Hepatocyte (in vitro differentiated cells): ENCODE results near the gene RNASEH2A. TPM values are rescaled to one million over a fixed set of nuclear protein-coding genes. Genes with fewer than 3 reads are reported as not detected.
A peak's percentile ranks its signal among the peaks of the same experiment; 100 is the strongest.

Experiments used
- DNase-seq: peaks from one replicate; pipeline ENCODE4 v3.0.0-alpha.2; 2016; ENCODE audit warnings: low spot score
- H2AFZ ChIP-seq: fragments of 200-600 bp; sonication (generic); 2 replicates; pipeline ENCODE4 v1.6.0; 2016; ENCODE audit warnings: antibody characterized with exemption, mild to moderate bottlenecking
- H3K27ac ChIP-seq: fragments of 200-600 bp; sonication (generic); 2 replicates; pipeline ENCODE4 v1.5.1; 2016; ENCODE audit warnings: mild to moderate bottlenecking
- H3K27me3 ChIP-seq: fragments of 200-600 bp; sonication (generic); 2 replicates; pipeline ENCODE4 v1.6.1; 2016
- H3K36me3 ChIP-seq: fragments of 200-600 bp; sonication (generic); replicated peaks from 2 replicates; pipeline ENCODE4 v1.5.1; 2016; ENCODE audit warnings: low read depth; ENCODE audit not compliant: insufficient read depth
- H3K4me1 ChIP-seq: fragments of 200-600 bp; sonication (generic); 2 replicates; pipeline ENCODE4 v1.5.1; 2016; ENCODE audit warnings: mild to moderate bottlenecking, moderate library complexity; ENCODE audit not compliant: insufficient read depth
- H3K4me2 ChIP-seq: fragments of 200-600 bp; sonication (generic); 2 replicates; pipeline ENCODE4 v1.6.0; 2016
- H3K4me3 ChIP-seq: fragments of 200-600 bp; sonication (generic); 2 replicates; pipeline ENCODE4 v1.5.1; 2016; ENCODE audit warnings: mild to moderate bottlenecking
- H3K79me2 ChIP-seq: fragments of 200-600 bp; sonication (generic); 2 replicates; pipeline ENCODE4 v1.6.0; 2017; ENCODE audit warnings: mild to moderate bottlenecking
- H3K9me2 ChIP-seq: fragments of 200-600 bp; sonication (generic); replicated peaks from 2 replicates; pipeline ENCODE4 v1.6.0; 2017; ENCODE audit warnings: mild to moderate bottlenecking; ENCODE audit not compliant: insufficient read depth
- H3K9me3 ChIP-seq: fragments of 200-600 bp; sonication (generic); 2 replicates; pipeline ENCODE4 v1.5.1; 2016; ENCODE audit warnings: low read depth, mild to moderate bottlenecking
- H4K20me1 ChIP-seq: fragments of 200-600 bp; sonication (generic); 2 replicates; pipeline ENCODE4 v1.6.0; 2016; ENCODE audit warnings: mild to moderate bottlenecking; ENCODE audit not compliant: insufficient read depth, poor library complexity, severe bottlenecking
- EZH2 ChIP-seq: fragments of 200-600 bp; sonication (generic); IDR thresholded peaks from 2 replicates; pipeline ENCODE4 v1.6.1; 2016; ENCODE audit warnings: antibody characterized with exemption, mild to moderate bottlenecking, borderline replicate concordance
- EZH2phosphoT487 ChIP-seq: fragments of 200-600 bp; sonication (generic); IDR thresholded peaks from one replicate; pipeline ENCODE4 v1.6.1; 2018; ENCODE audit warnings: antibody characterized with exemption, mild to moderate bottlenecking, low read depth, moderate library complexity; ENCODE audit not compliant: unreplicated experiment, severe bottlenecking
- WGBS: methylation state at CpG from one replicate; pipeline ENCODE4 v1.1.6; 2016; ENCODE audit warnings: low lambda C conversion rate; ENCODE audit errors: missing lambda C conversion rate; 5-methylcytosine and 5-hydroxymethylcytosine counted together
- polyA plus RNA-seq: library from polyadenylated mRNA; unstranded; fragments of >200 nt; fragmentation: Nextera tagmentation; extraction: Ambion mirVana; gene quantifications from 2 replicates; pipeline ENCODE4 v1.2.1, GENCODE V29; 2016
- total RNA-seq: library from RNA; depleted of rRNA; stranded (reverse); fragments of >200 nt; gene quantifications from 2 replicates; pipeline ENCODE4 v1.2.3, GENCODE V29; 2014
- TF ChIP-seq, protein P1 (sequence below): fragments of 200-600 bp; sonication (generic); IDR thresholded peaks from 2 replicates; pipeline ENCODE4 v1.5.1; 2016; ENCODE audit warnings: antibody characterized with exemption, mild to moderate bottlenecking; ENCODE audit not compliant: poor library complexity

RNASEH2A gene
- total and polyA plus RNA-seq, 2 experiments from 2014 or later, result 9.3 to 25.7 TPM

DNA sequence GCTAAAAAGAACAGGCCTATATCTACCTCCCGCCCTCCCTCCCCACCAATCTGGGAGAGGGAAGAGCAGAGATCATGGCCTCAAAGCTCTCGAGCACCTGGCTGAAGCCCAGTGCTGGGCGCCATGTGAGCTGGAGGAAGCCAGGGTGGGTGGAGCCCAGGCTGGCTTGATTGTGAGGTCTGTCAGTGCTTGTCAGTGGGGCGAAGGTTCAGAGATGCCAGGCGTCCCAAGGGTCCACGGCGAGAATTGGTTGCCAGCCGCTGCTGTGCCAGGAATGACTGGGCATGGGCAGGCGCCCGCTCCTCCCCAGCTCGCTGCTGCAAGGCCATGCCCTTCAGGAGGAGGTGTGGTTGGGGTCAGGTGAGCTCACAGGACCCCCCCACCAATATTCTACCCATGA, 43.3 kb upstream of the RNASEH2A start:
- no peaks in the 10 kb centered on the region for H3K79me2 ChIP-seq
- H3K4me2 ChIP-seq, result no peak overlapping the region
- H3K27me3 ChIP-seq, result no peaks in the 10 kb centered on the region
- 97% methylated on average over 10 of the region's 11 CpGs for WGBS
- no peak overlapping the region for H2AFZ ChIP-seq
- H3K4me3 ChIP-seq, result no peak overlapping the region
- H3K36me3 ChIP-seq, result no peaks in the 10 kb centered on the region
- no peak for DNase-seq
- no peaks in the 10 kb centered on the region for H3K9me2 ChIP-seq
- H3K4me1 ChIP-seq, result no peaks in the 10 kb centered on the region
- H4K20me1 ChIP-seq, result no peaks in the 10 kb centered on the region
- H3K27ac ChIP-seq, result no peak overlapping the region
- H3K9me3 ChIP-seq, result no peaks in the 10 kb centered on the region
- TF ChIP-seq EZH2phosphoT487 (no peak), EZH2 (no peak)
- TF ChIP-seq, protein P1, sequence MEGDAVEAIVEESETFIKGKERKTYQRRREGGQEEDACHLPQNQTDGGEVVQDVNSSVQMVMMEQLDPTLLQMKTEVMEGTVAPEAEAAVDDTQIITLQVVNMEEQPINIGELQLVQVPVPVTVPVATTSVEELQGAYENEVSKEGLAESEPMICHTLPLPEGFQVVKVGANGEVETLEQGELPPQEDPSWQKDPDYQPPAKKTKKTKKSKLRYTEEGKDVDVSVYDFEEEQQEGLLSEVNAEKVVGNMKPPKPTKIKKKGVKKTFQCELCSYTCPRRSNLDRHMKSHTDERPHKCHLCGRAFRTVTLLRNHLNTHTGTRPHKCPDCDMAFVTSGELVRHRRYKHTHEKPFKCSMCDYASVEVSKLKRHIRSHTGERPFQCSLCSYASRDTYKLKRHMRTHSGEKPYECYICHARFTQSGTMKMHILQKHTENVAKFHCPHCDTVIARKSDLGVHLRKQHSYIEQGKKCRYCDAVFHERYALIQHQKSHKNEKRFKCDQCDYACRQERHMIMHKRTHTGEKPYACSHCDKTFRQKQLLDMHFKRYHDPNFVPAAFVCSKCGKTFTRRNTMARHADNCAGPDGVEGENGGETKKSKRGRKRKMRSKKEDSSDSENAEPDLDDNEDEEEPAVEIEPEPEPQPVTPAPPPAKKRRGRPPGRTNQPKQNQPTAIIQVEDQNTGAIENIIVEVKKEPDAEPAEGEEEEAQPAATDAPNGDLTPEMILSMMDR, result no peak

DNA sequence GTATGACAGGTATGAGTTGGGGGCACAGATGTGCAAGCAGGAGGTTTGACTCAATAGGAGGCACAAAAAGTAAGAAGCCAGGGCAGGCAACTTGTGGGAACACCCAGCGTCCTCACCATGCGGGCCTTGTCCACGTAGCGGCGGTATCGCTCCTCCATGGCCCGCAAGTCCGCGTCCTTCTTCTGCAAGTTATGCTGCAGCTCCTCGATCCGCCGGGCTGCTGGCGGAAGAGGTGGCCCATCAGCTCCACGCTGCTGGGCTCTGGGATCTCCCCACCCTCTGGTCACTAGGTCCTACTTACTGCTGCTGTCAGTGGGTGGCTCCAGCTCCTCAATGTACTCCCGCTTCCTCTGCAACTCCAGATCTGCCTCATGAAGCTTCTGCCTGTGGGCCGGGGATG, 41.7 kb upstream of the RNASEH2A start:
- no peak overlapping the region for H3K4me2 ChIP-seq
- no peaks in the 10 kb centered on the region for H3K79me2 ChIP-seq
- no peaks in the 10 kb centered on the region for H3K27me3 ChIP-seq
- TF ChIP-seq EZH2, result no peak
- DNase-seq, result no peak
- H3K9me2 ChIP-seq, result no peaks in the 10 kb centered on the region
- no peaks in the 10 kb centered on the region for H4K20me1 ChIP-seq
- no peak overlapping the region for H3K4me3 ChIP-seq
- H3K36me3 ChIP-seq, result no peaks in the 10 kb centered on the region
- 95% methylated on average over 16 of the region's 16 CpGs for WGBS
- H3K4me1 ChIP-seq, result no peaks in the 10 kb centered on the region
- H2AFZ ChIP-seq, result no peak overlapping the region
- no peak overlapping the region for H3K27ac ChIP-seq
- H3K9me3 ChIP-seq, result no peaks in the 10 kb centered on the region

DNA sequence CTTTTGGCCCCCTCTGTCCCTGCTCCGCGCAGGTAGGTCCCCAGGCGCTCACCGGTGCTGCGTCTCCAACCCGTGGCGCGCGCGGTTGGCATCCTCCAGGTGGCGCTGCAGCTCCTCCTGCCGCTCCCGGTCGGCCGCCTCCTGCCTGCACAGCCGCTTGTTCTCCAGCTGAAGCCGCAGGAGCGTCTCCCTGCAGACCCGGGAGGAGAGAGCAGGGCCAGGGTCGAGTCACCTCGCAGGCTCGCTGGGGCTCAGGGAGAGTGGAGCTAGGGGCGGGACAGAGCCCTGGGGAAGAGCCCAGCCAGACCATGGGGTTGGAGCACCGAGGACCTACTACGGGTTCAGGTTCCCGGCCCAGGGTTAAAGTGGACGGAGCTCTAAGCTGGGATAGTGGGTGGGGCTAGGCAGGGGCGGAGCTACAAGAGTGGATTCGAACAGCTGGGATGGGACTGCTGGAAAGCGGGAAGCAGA, 40.3 kb upstream of the RNASEH2A start:
- Histone ChIP-seq H3K27ac (no peak overlapping the region), H3K27me3 (no peaks in the 10 kb centered on the region), H3K4me1 (no peaks in the 10 kb centered on the region), H3K9me3 (no peaks in the 10 kb centered on the region), H3K79me2 (no peaks in the 10 kb centered on the region), H3K36me3 (no peaks in the 10 kb centered on the region), H3K9me2 (no peaks in the 10 kb centered on the region), H3K4me2 (peak overlapping the region; percentile 86), H4K20me1 (no peaks in the 10 kb centered on the region), H2AFZ (no peak overlapping the region), H3K4me3 (no peak overlapping the region)
- 27% methylated on average over 29 of the region's 30 CpGs for WGBS
- no peak for TF ChIP-seq EZH2phosphoT487
- TF ChIP-seq, protein P1, result peak; percentile 63
- no peak for TF ChIP-seq EZH2
- DNase-seq, result peak; percentile 85

DNA sequence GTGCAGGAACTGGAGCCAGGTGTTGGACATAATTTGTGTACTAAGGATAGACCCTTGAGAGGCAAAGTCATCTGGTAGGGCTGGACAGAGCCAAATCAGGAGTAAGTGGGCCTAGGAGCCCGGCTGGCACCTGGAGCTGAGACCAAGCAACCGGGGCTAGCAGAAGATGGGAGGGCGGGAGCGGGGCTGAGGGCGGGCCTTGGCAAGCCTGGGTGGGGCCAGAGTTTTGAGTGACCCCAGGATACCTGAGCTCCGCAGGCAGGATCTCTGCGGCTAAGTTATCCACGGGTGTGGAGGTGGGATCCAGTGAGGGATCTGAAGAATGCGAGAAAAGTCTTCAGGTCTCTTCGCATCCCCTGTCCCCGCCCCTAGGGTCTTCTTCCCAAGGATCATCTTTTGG, 39.2 kb upstream of the RNASEH2A start:
- no peaks in the 10 kb centered on the region for H3K9me3 ChIP-seq
- no peak overlapping the region for H3K4me2 ChIP-seq
- no peaks in the 10 kb centered on the region for H3K9me2 ChIP-seq
- no peaks in the 10 kb centered on the region for H3K79me2 ChIP-seq
- no peaks in the 10 kb centered on the region for H3K27me3 ChIP-seq
- DNase-seq, result no peak
- TF ChIP-seq, protein P1, result no peak
- TF ChIP-seq EZH2 (no peak), EZH2phosphoT487 (no peak)
- WGBS, result 91% methylated on average over 8 of the region's 11 CpGs
- H3K4me3 ChIP-seq, result no peak overlapping the region
- H3K36me3 ChIP-seq, result no peaks in the 10 kb centered on the region
- no peak overlapping the region for H2AFZ ChIP-seq
- H4K20me1 ChIP-seq, result no peaks in the 10 kb centered on the region
- no peak overlapping the region for H3K27ac ChIP-seq
- no peaks in the 10 kb centered on the region for H3K4me1 ChIP-seq
